ENCODE measurements around the gene FARSA.
"Not testable (repeated sequence)": the region's sequence is repeated elsewhere in the genome, so short reads cannot be mapped to it uniquely, and the experiment has no call there.

FARSA gene

GRCh38 chr19:12937927-12938778, 4.6 kb upstream of the FARSA start, which contains the start of gene CALR:
Gene CALR (plus strand): TSS chr19:12938609. CDS start chr19:12938680, 71 bp downstream.
- in situ Hi-C loops (cut with HindIII; ENCODE audit: low sequenced_read_pairs): no loop called here

- in situ Hi-C loops (cut with HindIII; ENCODE audit: low sequenced_read_pairs): no loop called here
Measured at GRCh38 chr19:12937093-12937926, 3.8 kb upstream of the FARSA start.

- in situ Hi-C loops (cut with HindIII; ENCODE audit: low sequenced_read_pairs): no loop called here
Measured at GRCh38 chr19:12936582-12936981, 3.1 kb upstream of the FARSA start.

GRCh38 chr19:12935071-12935470, 1.6 kb upstream of the FARSA start:
- in situ Hi-C loops (cut with HindIII; ENCODE audit: low sequenced_read_pairs): no loop called here

GRCh38 chr19:12932392-12933286, 872 bp downstream of the FARSA start:
- in situ Hi-C loops (cut with HindIII; ENCODE audit: low sequenced_read_pairs): no loop called here

GRCh38 chr19:12930002-12930645, 3.4 kb downstream of the FARSA start:
- in situ Hi-C loops (cut with HindIII; ENCODE audit: low sequenced_read_pairs): no loop called here

GRCh38 chr19:12924621-12925310, 8.7 kb downstream of the FARSA start:
- in situ Hi-C loops (cut with HindIII; ENCODE audit: low sequenced_read_pairs): no loop called here

GRCh38 chr19:12922959-12923358, 10.6 kb downstream of the FARSA start:
- in situ Hi-C loops (cut with HindIII; ENCODE audit: low sequenced_read_pairs): no loop called here

GRCh38 chr19:12921047-12921446, 12.5 kb downstream of the FARSA start:
- in situ Hi-C loops (cut with HindIII; ENCODE audit: low sequenced_read_pairs): no loop called here

- in situ Hi-C loops (cut with HindIII; ENCODE audit: low sequenced_read_pairs): no loop called here
Measured at GRCh38 chr19:12918253-12918652, 15.3 kb downstream of the FARSA start.

GRCh38 chr19:12915860-12916259, 17.7 kb downstream of the FARSA start:
- in situ Hi-C loops (cut with HindIII; ENCODE audit: low sequenced_read_pairs): not testable (repeated sequence)

- in situ Hi-C loops (cut with HindIII; ENCODE audit: low sequenced_read_pairs): no loop called here
Measured at GRCh38 chr19:12913851-12914690, 19.4 kb downstream of the FARSA start.

GRCh38 chr19:12913011-12913561, 20.4 kb downstream of the FARSA start:
- in situ Hi-C loops (cut with HindIII; ENCODE audit: low sequenced_read_pairs): no loop called here

GRCh38 chr19:12912571-12912970, 20.9 kb downstream of the FARSA start:
- in situ Hi-C loops (cut with HindIII; ENCODE audit: low sequenced_read_pairs): no loop called here

GRCh38 chr19:12907166-12907565, 26.3 kb downstream of the FARSA start:
- in situ Hi-C loops (cut with HindIII; ENCODE audit: low sequenced_read_pairs): no loop called here

- in situ Hi-C loops (cut with HindIII; ENCODE audit: low sequenced_read_pairs): no loop called here
Measured at GRCh38 chr19:12899891-12900518, 33.5 kb downstream of the FARSA start.

- in situ Hi-C loops (cut with HindIII; ENCODE audit: low sequenced_read_pairs): no loop called here
Measured at GRCh38 chr19:12896460-12896859, 37.1 kb downstream of the FARSA start.

GRCh38 chr19:12893582-12893981, 39.9 kb downstream of the FARSA start:
- in situ Hi-C loops (cut with HindIII; ENCODE audit: low sequenced_read_pairs): no loop called here

All from DLD1 (cell line).